Measurements from ENCODE around the gene SCN10A. TPM values are rescaled to one million over a fixed set of nuclear protein-coding genes. Genes with fewer than 3 reads are reported as not detected.

Gene SCN10A
- total RNA-seq, 4 donors from 2014 or later: not detected

DNA sequence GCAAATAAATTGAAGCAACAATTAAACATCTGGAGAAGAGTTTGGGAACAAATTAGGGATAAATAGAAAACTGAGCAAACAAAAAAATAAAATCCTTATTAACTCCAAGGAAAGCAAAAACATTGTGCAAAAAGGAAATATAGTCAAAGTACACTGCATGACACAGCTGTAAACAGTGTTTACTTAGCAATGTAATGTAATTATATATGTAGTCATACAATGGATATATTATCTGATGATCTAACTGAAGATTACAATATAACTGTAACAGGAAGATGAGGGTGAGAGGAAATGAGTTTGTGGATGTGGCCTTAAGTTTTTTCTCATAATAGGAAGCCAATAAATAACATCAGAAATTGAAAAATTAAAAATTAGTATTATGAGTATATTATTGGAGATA, 42.5 kb downstream of the SCN10A start:
- H3K27me3 ChIP-seq: no peaks in the 10 kb centered on the region
- H3K27ac ChIP-seq: no peak overlapping the region
- TF ChIP-seq POLR2A (IDR thresholded peaks at IDR 0.05) (no peak), CTCF (IDR thresholded peaks at IDR 0.05) (no peak)
- no peak overlapping the region for H3K4me3 ChIP-seq
- DNase-seq: no peak
- no peaks in the 10 kb centered on the region for H3K36me3 ChIP-seq
- no peaks in the 10 kb centered on the region for H3K9me3 ChIP-seq
- no peaks in the 10 kb centered on the region for H3K4me1 ChIP-seq

- H3K36me3 ChIP-seq: no peaks in the 10 kb centered on the region
- no peak overlapping the region for H3K4me3 ChIP-seq
- no peak overlapping the region for H3K27ac ChIP-seq
- no peaks in the 10 kb centered on the region for H3K9me3 ChIP-seq
- no peaks in the 10 kb centered on the region for H3K27me3 ChIP-seq
- no peaks in the 10 kb centered on the region for H3K4me1 ChIP-seq
- no peak for TF ChIP-seq POLR2A (IDR thresholded peaks at IDR 0.05)
- TF ChIP-seq CTCF (IDR thresholded peaks at IDR 0.05): no peak
- no peak for DNase-seq
These were observed 52.4 kb downstream of the SCN10A start for GRCh38 chr3:38763569-38763968.

DNA sequence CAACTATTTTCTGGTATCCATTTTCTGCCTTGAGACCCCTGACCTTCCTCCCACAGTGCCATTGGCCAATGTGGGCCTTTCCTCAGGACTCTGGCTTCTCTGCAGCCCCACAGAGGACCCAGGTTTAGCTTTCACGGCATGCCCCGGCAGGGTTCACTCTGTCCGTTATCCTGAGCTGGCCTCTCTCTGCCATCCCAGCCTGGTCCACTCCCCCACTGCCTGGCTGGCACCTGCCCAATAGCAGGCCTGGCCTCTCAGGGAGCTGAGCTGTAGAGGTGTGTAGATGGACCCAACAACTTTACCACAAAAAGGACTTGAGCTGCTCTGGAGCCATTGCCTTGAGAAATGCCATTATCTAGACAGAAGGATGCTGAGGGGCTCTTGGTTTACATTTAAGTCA, 57.5 kb downstream of the SCN10A start:
- no peak overlapping the region for H3K27ac ChIP-seq
- H3K36me3 ChIP-seq: no peaks in the 10 kb centered on the region
- no peak overlapping the region for H3K4me3 ChIP-seq
- no peaks in the 10 kb centered on the region for H3K9me3 ChIP-seq
- TF ChIP-seq POLR2A (IDR thresholded peaks at IDR 0.05) (no peak), CTCF (IDR thresholded peaks at IDR 0.05) (no peak)
- H3K27me3 ChIP-seq: no peaks in the 10 kb centered on the region
- no peaks in the 10 kb centered on the region for H3K4me1 ChIP-seq
- no peak for DNase-seq

DNA sequence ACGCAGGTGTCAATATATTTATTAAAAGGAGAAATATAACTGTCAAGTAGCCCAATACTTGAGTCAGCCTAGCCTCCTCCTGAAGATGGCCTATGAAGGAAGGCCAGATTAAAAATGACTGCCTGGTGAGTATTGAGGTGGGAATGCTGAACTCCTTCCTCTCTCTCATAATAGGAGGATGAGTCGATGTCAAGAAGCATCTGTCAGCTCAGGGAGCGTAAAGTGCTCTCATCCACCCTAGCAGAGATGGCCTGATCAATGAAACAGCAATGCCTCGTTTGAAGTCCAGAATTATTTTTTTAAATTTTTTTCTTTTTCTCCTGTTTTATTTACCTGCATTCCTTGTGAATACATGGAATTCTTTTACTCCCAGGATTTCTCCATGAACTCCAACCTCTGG, 58.3 kb downstream of the SCN10A start:
- no peak for DNase-seq
- no peaks in the 10 kb centered on the region for H3K4me1 ChIP-seq
- H3K9me3 ChIP-seq: no peaks in the 10 kb centered on the region
- TF ChIP-seq POLR2A (IDR thresholded peaks at IDR 0.05): no peak
- TF ChIP-seq CTCF (IDR thresholded peaks at IDR 0.05): no peak
- H3K27me3 ChIP-seq: no peaks in the 10 kb centered on the region
- H3K4me3 ChIP-seq: no peak overlapping the region
- H3K27ac ChIP-seq: no peak overlapping the region
- no peaks in the 10 kb centered on the region for H3K36me3 ChIP-seq

DNA sequence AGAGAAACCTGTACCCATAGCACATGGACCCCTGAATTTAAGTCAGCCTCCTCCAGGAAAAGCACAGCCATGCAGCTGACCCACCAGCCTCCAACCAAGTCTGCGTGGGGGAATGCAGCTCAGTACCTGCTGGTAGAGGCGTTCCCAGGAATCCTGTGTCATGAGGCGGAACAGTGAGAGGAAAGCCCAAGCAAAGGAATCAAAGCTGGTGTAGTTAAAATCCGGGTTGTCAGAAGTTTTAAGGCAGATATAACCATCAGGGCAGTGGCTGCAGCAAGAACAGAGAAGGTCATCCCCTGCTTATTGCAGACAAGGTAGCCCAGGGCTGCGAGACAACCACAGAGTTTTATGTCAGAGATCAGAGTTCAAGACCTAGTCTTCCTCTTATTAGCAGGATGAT, 59.1 kb downstream of the SCN10A start:
- no peaks in the 10 kb centered on the region for H3K4me1 ChIP-seq
- no peaks in the 10 kb centered on the region for H3K27me3 ChIP-seq
- H3K9me3 ChIP-seq: no peaks in the 10 kb centered on the region
- no peak for DNase-seq
- no peak for TF ChIP-seq POLR2A (IDR thresholded peaks at IDR 0.05)
- no peak for TF ChIP-seq CTCF (IDR thresholded peaks at IDR 0.05)
- no peak overlapping the region for H3K27ac ChIP-seq
- H3K4me3 ChIP-seq: no peak overlapping the region
- no peaks in the 10 kb centered on the region for H3K36me3 ChIP-seq

DNA sequence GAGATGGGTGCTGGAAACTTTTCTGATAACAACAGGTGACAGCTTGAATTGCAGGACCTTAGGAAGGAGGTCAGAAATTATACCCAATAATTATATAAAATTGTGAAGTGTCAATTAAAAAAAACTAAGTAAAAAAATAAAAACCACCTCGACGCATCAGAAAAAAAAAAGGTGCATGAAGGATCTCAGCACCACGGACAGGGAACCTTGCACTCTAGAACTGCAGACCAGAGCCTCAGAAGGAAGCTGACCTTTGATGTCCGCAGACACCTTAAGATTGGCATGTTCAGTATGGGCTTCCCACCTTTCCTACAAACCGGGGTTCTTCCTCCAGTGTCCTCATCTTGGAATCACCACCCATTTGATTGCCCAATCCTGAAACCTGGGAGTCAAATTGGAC, 60.9 kb downstream of the SCN10A start:
- Histone ChIP-seq H3K27me3 (no peaks in the 10 kb centered on the region), H3K27ac (no peak overlapping the region), H3K36me3 (no peaks in the 10 kb centered on the region), H3K4me3 (no peak overlapping the region), H3K9me3 (no peaks in the 10 kb centered on the region), H3K4me1 (no peaks in the 10 kb centered on the region)
- DNase-seq: no peak
- TF ChIP-seq POLR2A (IDR thresholded peaks at IDR 0.05) (no peak), CTCF (IDR thresholded peaks at IDR 0.05) (no peak)

Data from Peyer's patch (tissue), 4 donors.